GM10266 (cell line): ENCODE results near the gene MYO18A.

Experiments used
- DNase-seq: peaks from one replicate; pipeline ENCODE4 v3.0.0; 2012; ENCODE audit errors: extremely low spot score
- CTCF ChIP-seq: IDR thresholded peaks from 2 replicates; pipeline ENCODE4 v1.5.1; 2012; ENCODE audit warnings: mild to moderate bottlenecking, low read depth; ENCODE audit not compliant: control insufficient read depth, insufficient read depth; ENCODE audit errors: missing control alignments

MYO18A gene

GRCh38 chr17:29163563-29163962 lies 16.6 kb downstream of the MYO18A start:
- DNase-seq, result no peak
- no peak for TF ChIP-seq CTCF

- TF ChIP-seq CTCF, result no peak
- DNase-seq, result no peak
These were observed 17.3 kb downstream of the MYO18A start for GRCh38 chr17:29162909-29163341.

- TF ChIP-seq CTCF, result no peak
These were observed 17.9 kb downstream of the MYO18A start for GRCh38 chr17:29162082-29162908.

GRCh38 chr17:29160253-29160652 lies 19.9 kb downstream of the MYO18A start:
- TF ChIP-seq CTCF, result no peak
- DNase-seq, result no peak

More at GRCh38 chr17:29162082-29162908, 17.9 kb downstream of the MYO18A start:
- DNase-seq, result no peak

GRCh38 chr17:29159306-29159860 lies 20.8 kb downstream of the MYO18A start:
- no peak for DNase-seq
- no peak for TF ChIP-seq CTCF

- no peak for TF ChIP-seq CTCF
- no peak for DNase-seq
These were observed 21.5 kb downstream of the MYO18A start for GRCh38 chr17:29158488-29159275.

- no peak for TF ChIP-seq CTCF
- no peak for DNase-seq
These were observed 22.1 kb downstream of the MYO18A start for GRCh38 chr17:29158096-29158487.
